GM12878 (cell line): ENCODE results near the gene PEX26. TPM values are rescaled to one million over a fixed set of nuclear protein-coding genes. Genes with fewer than 3 reads are reported as not detected.
A peak's percentile ranks its signal among the peaks of the same experiment; 100 is the strongest.

ENCODE experiments used
- ATAC-seq: fragments of 200-7000 bp; cut with Tn5 transposase; 3 replicates; pipeline ENCODE4 v1.9.1; 2020; ENCODE audit warnings: mild to moderate bottlenecking, moderate library complexity
- BruUV-seq: library from RNA; stranded (reverse); fragments of 400-500 nt; replicated peaks from 2 replicates; lab custom pipeline; 2021; lab: Mats Ljungman, UMichigan
- CTCF ChIA-PET: fragments of 300-600 bp; sonication (Branson Sonifier 250); formaldehyde crosslinking; extraction: SDS; loops from one replicate; lab custom pipeline; 2021; ENCODE audit warnings: inconsistent platforms; lab: Yijun Ruan, JAX
- POLR2A ChIA-PET: fragments of 350-600 bp; formaldehyde crosslinking; extraction: SDS; loops from one replicate; lab custom pipeline; 2021; ENCODE audit warnings: inconsistent platforms; lab: Charles Lee
- RAD21 ChIA-PET: fragments of 300-600 bp; sonication (Branson Sonifier 250); formaldehyde crosslinking; loops from one replicate; lab custom pipeline; 2023; ENCODE audit warnings: antibody characterized with exemption; ENCODE audit not compliant: unreplicated experiment; lab: Charles Lee
- SMC1A ChIA-PET: fragments of 300-600 bp; sonication (Branson Sonifier 250); formaldehyde crosslinking; loops from one replicate; lab custom pipeline; 2023; ENCODE audit not compliant: unreplicated experiment, uncharacterized antibody; lab: Charles Lee
- DNase-seq: peaks from one replicate; pipeline ENCODE4 v3.0.0-alpha.2; 2011; ENCODE audit warnings: low read depth, low spot score
- FAIRE-seq: peaks from 3 replicates; lab custom pipeline; 2011; peaks lifted over from hg19 to GRCh38; lab: Jason Lieb, UNC
- H2AFZ ChIP-seq: 2 replicates; pipeline ENCODE4 v1.6.0; 2011; ENCODE audit warnings: low read depth, low read length, control low read depth; ENCODE audit not compliant: control insufficient read depth
- H3K27ac ChIP-seq: 2 replicates; pipeline ENCODE4 v1.5.1; 2011; ENCODE audit warnings: control low read depth; ENCODE audit not compliant: control insufficient read depth, insufficient read depth
- H3K27me3 ChIP-seq, 2 experiments: replicated peaks in 1 of 2; 2 replicates each; pipeline versions ENCODE4 v1.6.0 to v1.6.1; 2011; ENCODE audit warnings: low read length in 1 of 2; ENCODE audit not compliant: control insufficient read depth in 2 of 2, insufficient read depth in 2 of 2
- H3K36me3 ChIP-seq, 2 experiments: 2 replicates each; pipeline ENCODE4 v1.5.1; 2011; ENCODE audit warnings: low read length in 1 of 2; ENCODE audit not compliant: control insufficient read depth in 2 of 2, insufficient read depth in 2 of 2
- H3K4me1 ChIP-seq: 2 replicates; pipeline ENCODE4 v1.6.1; 2011; ENCODE audit warnings: mild to moderate bottlenecking, low read length, moderate library complexity, mixed read lengths; ENCODE audit not compliant: control insufficient read depth, insufficient read depth
- H3K4me2 ChIP-seq: 2 replicates; pipeline ENCODE4 v1.6.0; 2011; ENCODE audit warnings: control low read depth; ENCODE audit not compliant: control insufficient read depth, insufficient read depth
- H3K4me3 ChIP-seq: fragments of 200-600 bp; sonication (generic); 2 replicates; pipeline ENCODE4 v1.5.1; 2016
- H3K79me2 ChIP-seq: 2 replicates; pipeline ENCODE4 v1.6.0; 2011; ENCODE audit warnings: low read length; ENCODE audit not compliant: control insufficient read depth, insufficient read depth
- H3K9ac ChIP-seq: 2 replicates; pipeline ENCODE4 v1.8.0; 2011; ENCODE audit warnings: low read length, control low read depth, mixed read lengths; ENCODE audit not compliant: control insufficient read depth, insufficient read depth
- H3K9me3 ChIP-seq: replicated peaks from 3 replicates; pipeline ENCODE4 v1.5.1; 2011; ENCODE audit warnings: mild to moderate bottlenecking, low read length; ENCODE audit not compliant: control insufficient read depth, insufficient read depth
- H4K20me1 ChIP-seq: 2 replicates; pipeline ENCODE4 v1.6.0; 2011; ENCODE audit not compliant: control insufficient read depth, insufficient read depth
- ATF2 ChIP-seq: IDR thresholded peaks from 2 replicates; pipeline ENCODE4 v1.6.1; 2012; ENCODE audit warnings: low read length, inconsistent platforms
- ATF7 ChIP-seq: fragments of 450-650 bp; IDR thresholded peaks from 2 replicates; pipeline ENCODE4 v1.6.1; 2016; ENCODE audit warnings: low read depth, mild to moderate bottlenecking
- BCLAF1 ChIP-seq: fragments of 450-650 bp; IDR thresholded peaks from 2 replicates; pipeline ENCODE4 v1.6.1; 2017; ENCODE audit warnings: antibody characterized with exemption, mild to moderate bottlenecking, moderate library complexity
- BMI1 ChIP-seq: fragments of 450-650 bp; IDR thresholded peaks from 2 replicates; pipeline ENCODE4 v1.6.1; 2016; ENCODE audit warnings: mild to moderate bottlenecking, moderate library complexity, borderline replicate concordance
- ESRRA ChIP-seq: IDR thresholded peaks from 2 replicates; pipeline ENCODE4 v1.6.1; 2012; ENCODE audit warnings: mild to moderate bottlenecking, low read length, improper control_type of control experiment
- EZH2 ChIP-seq: IDR thresholded peaks from 2 replicates; pipeline ENCODE4 v1.6.1; 2012; ENCODE audit warnings: low read depth, mild to moderate bottlenecking, control low read depth, inconsistent platforms, low read length, borderline replicate concordance; ENCODE audit not compliant: control insufficient read depth
- HDGF ChIP-seq: fragments of 450-650 bp; IDR thresholded peaks from 2 replicates; pipeline ENCODE4 v1.6.1; 2016; ENCODE audit warnings: antibody characterized with exemption
- IRF4 ChIP-seq: IDR thresholded peaks from 2 replicates; pipeline ENCODE4 v1.6.1; 2011; ENCODE audit warnings: low read depth, low read length
- KLF5 ChIP-seq: fragments of 450-650 bp; IDR thresholded peaks from 2 replicates; pipeline ENCODE4 v1.6.1; 2014; ENCODE audit warnings: mild to moderate bottlenecking; ENCODE audit not compliant: partially characterized antibody
- MTA2 ChIP-seq: fragments of 450-650 bp; IDR thresholded peaks from 2 replicates; pipeline ENCODE4 v1.6.1; 2016; ENCODE audit warnings: low read depth, mild to moderate bottlenecking, moderate library complexity
- NFYA ChIP-seq: IDR thresholded peaks from 2 replicates; pipeline ENCODE4 v1.6.1; 2011; ENCODE audit warnings: low read depth, mild to moderate bottlenecking, low read length, improper control_type of control experiment, borderline replicate concordance
- POLR2AphosphoS2 ChIP-seq: IDR thresholded peaks from 2 replicates; pipeline ENCODE4 v1.6.1; 2011; ENCODE audit warnings: low read depth, mild to moderate bottlenecking, low read length, improper control_type of control experiment, moderate library complexity
- SMAD1 ChIP-seq: fragments of 450-650 bp; IDR thresholded peaks from 2 replicates; pipeline ENCODE4 v1.6.1; 2018; ENCODE audit warnings: mild to moderate bottlenecking, low read depth; ENCODE audit not compliant: partially characterized antibody
- SUZ12 ChIP-seq: fragments of 200-600 bp; sonication (generic); IDR thresholded peaks from one replicate; pipeline ENCODE4 v1.6.1; 2018; ENCODE audit warnings: antibody characterized with exemption, mild to moderate bottlenecking; ENCODE audit not compliant: unreplicated experiment
- TAF1 ChIP-seq: IDR thresholded peaks from 2 replicates; pipeline ENCODE4 v1.6.1; 2011; ENCODE audit warnings: mild to moderate bottlenecking, low read depth, low read length, borderline replicate concordance
- TARDBP ChIP-seq: IDR thresholded peaks from 2 replicates; pipeline ENCODE4 v1.6.1; 2016; ENCODE audit warnings: borderline replicate concordance
- ZNF384 ChIP-seq: IDR thresholded peaks from 2 replicates; pipeline ENCODE4 v1.6.1; 2012; ENCODE audit warnings: low read depth, mild to moderate bottlenecking, low read length, improper control_type of control experiment, borderline replicate concordance
- WGBS: methylation state at CpG from one replicate; pipeline ENCODE4 v1.1.6; 2016; ENCODE audit warnings: low lambda C conversion rate; ENCODE audit not compliant: insufficient replicate concordance, insufficient coverage; ENCODE audit errors: missing lambda C conversion rate; 5-methylcytosine and 5-hydroxymethylcytosine counted together
- in situ Hi-C: fragments of 300-500 bp; cut with MboI; formaldehyde crosslinking; loops from 9 replicates; pipeline ENCODE4 v1.14.3; 2018; ENCODE audit warnings: mixed read lengths
- intact Hi-C: fragments of 100-400 bp; cut with micrococcal nuclease; formaldehyde crosslinking; loops from one replicate; pipeline ENCODE4 v1.14.2; 2022; ENCODE audit not compliant: unreplicated experiment
- polyA plus RNA-seq, 11 experiments: library from polyadenylated mRNA; depleted of rRNA in 4 of 11; unstranded in 6 of 11; stranded (reverse) in 5 of 11; fragments of >200 nt; fragmentation: Nextera tagmentation in 4 of 11; fragmentation: Illumina TruSeq in 1 of 11; extraction: Ambion mirVana in 4 of 11; extraction: Trizol in 1 of 11; gene quantifications; 1 replicate in 1 of 11; 2 replicates in 10 of 11; pipeline versions ENCODE4 v1.2.1 to v1.2.3, GENCODE V29; 2011 to 2016; ENCODE audit warnings: inconsistent platforms in 2 of 11, missing spikeins in 2 of 11, low read depth in 1 of 11
- total RNA-seq, 4 experiments: library from RNA; depleted of rRNA in 3 of 4; stranded (reverse); fragments of >200 nt in 3 of 4; fragmentation: Illumina TruSeq in 1 of 4; extraction: Trizol in 1 of 4; gene quantifications; 2 replicates each; pipeline versions ENCODE4 v1.2.1 to v1.2.3, GENCODE V29; 2013 to 2021

Gene PEX26
- total and polyA plus RNA-seq, 10 of the 15 experiments (the other 5 are each of a cell fraction or from before 2014, with no cell fraction given): 0.79 to 50.8 (median 22.4) TPM

- TF ChIP-seq ZNF384 (peak; percentile 54; the same call in 1 of the 2 replicates), ATF7 (peak; percentile 80), KLF5 (no peak), IRF4 (no peak)
These were observed 21.6 kb upstream of the PEX26 start (continued) for GRCh38 chr22:18056161-18056666.

GRCh38 chr22:18056807-18057474 is 20.8 kb upstream of the PEX26 start:
- H3K36me3 ChIP-seq: no peaks in the 10 kb centered on the region
- H3K27ac ChIP-seq: peak overlapping the region; percentile 49
- under 1% methylated on average over 8 of the region's 10 CpGs for WGBS
- H3K4me1 ChIP-seq: peaks cover 30% of the 10 kb centered on the region
- H3K79me2 ChIP-seq: no peaks in the 10 kb centered on the region
- DNase-seq: peak; percentile 56
- no peak overlapping the region; the same call in 1 of the 2 replicates for H2AFZ ChIP-seq
- peak; percentile 82 for ATAC-seq
- SMC1A ChIA-PET: interaction anchor here (0.9 to 6.2 kb wide), 16 partner anchors 12 to 290 kb away, joined by 3 to 86 read pairs (median 8); partner anchors contain the start of genes MICAL3 and PEX26
- peak overlapping the region; percentile 70 for H3K4me2 ChIP-seq
- CTCF ChIA-PET: interaction anchor here (0.9 to 7.6 kb wide), 11 partner anchors 9 to 261 kb away, joined by 3 to 75 read pairs (median 4); partner anchors contain the start of genes MICAL3 and PEX26
- H3K9me3 ChIP-seq: no peaks in the 10 kb centered on the region
- H3K9ac ChIP-seq: peak overlapping the region; percentile 28; the same call in 1 of the 2 replicates
- POLR2A ChIA-PET: interaction anchor here (0.6 to 4.2 kb wide), 17 partner anchors 9 to 257 kb away, joined by 3 to 27 read pairs (median 5); partner anchors contain the start of gene PEX26
- no peaks in the 10 kb centered on the region for H4K20me1 ChIP-seq
- peak; percentile 47 for FAIRE-seq
- in situ Hi-C loops (no loop called here), intact Hi-C loops (loop anchor here (1.0 kb wide), 1 partner anchor 56 kb away; no protein-coding TSS in a partner anchor)
- BruUV-seq: no TSS peak
- no peaks in the 10 kb centered on the region for H3K27me3 ChIP-seq
- H3K4me3 ChIP-seq: peak overlapping the region; percentile 48; the same call in 1 of the 2 replicates
- RAD21 ChIA-PET: interaction anchor here (0.6 to 5.2 kb wide), 21 partner anchors 9 to 255 kb away, joined by 3 to 78 read pairs (median 5); partner anchors contain the start of genes MICAL3 and PEX26
- TF ChIP-seq NFYA: no peak
- peak; percentile 82 for TF ChIP-seq MTA2
- no peak for TF ChIP-seq SUZ12
- no peak for TF ChIP-seq POLR2AphosphoS2
- TF ChIP-seq ATF2: no peak
- TF ChIP-seq BMI1: no peak
- TF ChIP-seq TAF1: no peak
- no peak for TF ChIP-seq SMAD1
- TF ChIP-seq BCLAF1: no peak
- TF ChIP-seq ESRRA: no peak
- no peak for TF ChIP-seq EZH2
- TF ChIP-seq HDGF: no peak
- 0 out of 2 replicates have a peak, but pooled peaks have one; percentile 12 for TF ChIP-seq TARDBP
